CD14-positive monocyte (primary cell): ENCODE data around the gene RYR2. TPM values are rescaled to one million over a fixed set of nuclear protein-coding genes. Genes with fewer than 3 reads are reported as not detected.

Experiments
- DNase-seq, 3 donors: peaks; one replicate each; pipeline ENCODE4 v3.0.0-alpha.2; 2011 to 2022
- H2AFZ ChIP-seq: 2 replicates; pipeline ENCODE4 v1.6.0; 2012; ENCODE audit warnings: mild to moderate bottlenecking, low read depth, low read length, inconsistent platforms; ENCODE audit not compliant: insufficient read depth, poor library complexity, severe bottlenecking
- H3K27ac ChIP-seq, 2 donors: 1 replicate in 1 of 2; 2 replicates in 1 of 2; pipeline ENCODE4 v1.5.1; 2012 to 2013; ENCODE audit warnings: low read length in 2 of 2, control low read depth in 1 of 2, inconsistent platforms in 1 of 2, low read depth in 1 of 2, mild to moderate bottlenecking in 1 of 2
- H3K27me3 ChIP-seq, 2 donors: one replicate each; pipeline versions ENCODE4 v1.6.0 to v1.6.1; 2011 to 2013; ENCODE audit warnings: low read length in 2 of 2; ENCODE audit not compliant: control insufficient read depth in 2 of 2, insufficient read depth in 2 of 2
- H3K36me3 ChIP-seq, 2 donors: replicated peaks in 1 of 2; 1 replicate in 1 of 2; 2 replicates in 1 of 2; pipeline versions ENCODE4 v1.5.1 to v1.6.1; 2012 to 2013; ENCODE audit warnings: low read length in 2 of 2, control low read depth in 1 of 2, inconsistent platforms in 1 of 2, mild to moderate bottlenecking in 1 of 2; ENCODE audit not compliant: insufficient read depth in 2 of 2, control insufficient read depth in 1 of 2
- H3K4me1 ChIP-seq, 2 donors: 1 replicate in 1 of 2; 2 replicates in 1 of 2; pipeline versions ENCODE4 v1.5.1 to v1.6.1; 2012 to 2013; ENCODE audit warnings: low read length in 2 of 2, control low read depth in 1 of 2, inconsistent platforms in 1 of 2, mild to moderate bottlenecking in 1 of 2, moderate library complexity in 1 of 2; ENCODE audit not compliant: insufficient read depth in 2 of 2, control insufficient read depth in 1 of 2
- H3K4me2 ChIP-seq: replicated peaks from 2 replicates; pipeline ENCODE3; 2012; ENCODE audit warnings: low read length, moderate library complexity, mild to moderate bottlenecking; ENCODE audit not compliant: poor library complexity, severe bottlenecking; ENCODE audit errors: extremely low read depth
- H3K4me3 ChIP-seq, 3 experiments: fragments of 200-600 bp in 1 of 3; sonication (generic) in 1 of 3; replicated peaks in 1 of 3; 1 replicate in 2 of 3; 2 replicates in 1 of 3; pipeline ENCODE4 v1.5.1; 2011 to 2013; ENCODE audit warnings: low read length in 3 of 3, mild to moderate bottlenecking in 3 of 3, control low read depth in 2 of 3, low read depth in 2 of 3, inconsistent platforms in 1 of 3, moderate library complexity in 1 of 3
- H3K79me2 ChIP-seq: 2 replicates; pipeline ENCODE4 v1.6.0; 2012; ENCODE audit warnings: mild to moderate bottlenecking, control low read depth, inconsistent platforms, low read length, moderate library complexity; ENCODE audit not compliant: insufficient read depth
- H3K9ac ChIP-seq: 2 replicates; pipeline ENCODE4 v1.6.0; 2017; ENCODE audit warnings: low read length, mild to moderate bottlenecking; ENCODE audit not compliant: insufficient read depth, poor library complexity, severe bottlenecking
- H3K9me3 ChIP-seq, 2 donors: replicated peaks in 1 of 2; 1 replicate in 1 of 2; 2 replicates in 1 of 2; pipeline versions ENCODE4 v1.5.1 to v1.6.1; 2012 to 2013; ENCODE audit warnings: low read length in 2 of 2, control low read depth in 1 of 2; ENCODE audit not compliant: control insufficient read depth in 1 of 2, insufficient read depth in 1 of 2
- H4K20me1 ChIP-seq: 2 replicates; pipeline ENCODE4 v1.6.0; 2012; ENCODE audit warnings: mild to moderate bottlenecking, low read length, control low read depth, moderate library complexity; ENCODE audit not compliant: insufficient read depth
- H3K27ac Mint-ChIP-seq, 7 donors: one replicate each; pipeline ENCODE4 v1.8.0; 2020; ENCODE audit warnings: mild to moderate bottlenecking in 7 of 7, mixed read lengths in 7 of 7, moderate library complexity in 6 of 7, inconsistent platforms in 2 of 7
- H3K27me3 Mint-ChIP-seq, 3 donors: one replicate each; pipeline ENCODE4 v1.8.0; 2021 to 2022; ENCODE audit warnings: low read depth in 3 of 3, mild to moderate bottlenecking in 3 of 3, mixed read lengths in 3 of 3, moderate library complexity in 3 of 3, inconsistent platforms in 1 of 3
- H3K36me3 Mint-ChIP-seq, 2 donors: one replicate each; pipeline ENCODE4 v1.8.0; 2020; ENCODE audit warnings: mixed read lengths in 2 of 2, inconsistent platforms in 1 of 2, mild to moderate bottlenecking in 1 of 2
- H3K4me1 Mint-ChIP-seq: one replicate; pipeline ENCODE4 v1.8.0; 2020; ENCODE audit warnings: mild to moderate bottlenecking, mixed read lengths
- H3K4me3 Mint-ChIP-seq, 2 donors: one replicate each; pipeline ENCODE4 v1.8.0; 2020; ENCODE audit warnings: mild to moderate bottlenecking in 2 of 2, mixed read lengths in 2 of 2, moderate library complexity in 1 of 2
- H3K9me3 Mint-ChIP-seq, 7 donors: one replicate each; pipeline ENCODE4 v1.8.0; 2020 to 2022; ENCODE audit warnings: mixed read lengths in 7 of 7, mild to moderate bottlenecking in 6 of 7, moderate library complexity in 6 of 7, inconsistent platforms in 2 of 7
- WGBS: methylation state at CpG from one replicate; pipeline ENCODE4 v1.1.5; 2013; ENCODE audit warnings: missing lambda C conversion rate; ENCODE audit not compliant: insufficient coverage; 5-methylcytosine and 5-hydroxymethylcytosine counted together
- intact Hi-C, 2 donors: fragments of 100-400 bp; cut with micrococcal nuclease; formaldehyde crosslinking; loops; one replicate each; pipeline versions ENCODE4 v1.15.0 to v1.15.1; 2023
- polyA plus RNA-seq, 3 donors: library from polyadenylated mRNA; depleted of rRNA in 1 of 3; unstranded in 2 of 3; stranded (reverse) in 1 of 3; fragments of 300-500 nt in 2 of 3; fragments of >200 nt in 1 of 3; fragmentation: Illumina TruSeq in 2 of 3; gene quantifications; 1 replicate in 2 of 3; 2 replicates in 1 of 3; pipeline ENCODE4 v1.2.3, GENCODE V29; 2012 to 2021
- TF ChIP-seq, protein P1 (sequence below): fragments of 200-600 bp; IDR thresholded peaks from one replicate; pipeline ENCODE4 v1.8.0; 2022; ENCODE audit warnings: antibody characterized with exemption, mild to moderate bottlenecking

RYR2 gene
- polyA plus RNA-seq, 3 donors = not detected

DNA sequence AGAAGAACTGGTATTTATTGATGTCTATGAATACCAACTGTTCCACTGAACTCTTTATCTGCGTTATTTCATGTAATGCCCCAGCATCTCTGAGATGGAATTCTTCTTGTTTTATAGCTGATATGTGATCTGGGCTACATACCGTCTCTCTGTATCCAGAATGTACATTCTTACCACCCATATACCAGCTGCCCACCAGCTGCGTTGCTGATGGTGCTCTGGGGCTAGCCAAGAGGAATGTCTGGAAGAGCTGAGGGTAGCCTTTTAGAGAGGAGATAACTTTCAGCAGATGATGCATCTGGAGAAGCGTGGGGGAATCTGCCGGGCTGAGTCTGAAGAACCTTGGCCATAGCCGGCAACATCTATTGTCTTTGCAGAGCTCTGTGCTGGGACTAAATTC is 137.5 kb downstream of the RYR2 start:
- DNase-seq = no peak
- no peak overlapping the region for H3K27ac Mint-ChIP-seq

DNA sequence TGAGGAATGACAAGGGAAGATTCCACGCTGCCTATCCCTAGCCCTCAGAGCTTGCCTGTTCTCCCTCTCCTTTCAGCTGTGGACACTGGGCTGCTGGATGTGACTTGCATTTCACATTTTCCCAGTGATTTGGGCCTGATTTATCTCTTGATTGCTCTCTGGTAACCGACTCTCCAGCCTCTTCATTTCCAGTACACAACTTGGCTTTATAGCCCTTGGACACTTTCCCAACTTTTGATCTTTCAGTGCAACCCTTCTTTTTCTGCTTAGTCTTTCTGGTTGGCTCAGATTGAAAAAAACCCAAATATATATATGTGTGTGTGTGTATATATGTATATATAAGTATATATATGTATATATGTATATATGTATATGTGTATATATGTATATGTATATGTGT is 138.3 kb downstream of the RYR2 start:
- Histone ChIP-seq H3K9me3 (no peaks in the 10 kb centered on the region), H3K4me2 (no peak overlapping the region), H2AFZ (no peak overlapping the region), H3K79me2 (no peaks in the 10 kb centered on the region), H3K36me3 (no peaks in the 10 kb centered on the region), H4K20me1 (no peaks in the 10 kb centered on the region), H3K27me3 (no peaks in the 10 kb centered on the region), H3K27ac (no peak overlapping the region), H3K9ac (no peak overlapping the region), H3K4me1 (no peaks in the 10 kb centered on the region), H3K4me3 (no peak overlapping the region)
- H3K27ac Mint-ChIP-seq = no peak overlapping the region
- no peak for DNase-seq
- 88% methylated on average over 2 of the region's 2 CpGs for WGBS
- no peaks in the 10 kb centered on the region for H3K36me3 Mint-ChIP-seq
- intact Hi-C loops = no loop called here
- peaks cover 0 to 1% (median under 1%) of the 10 kb centered on the region in 3 donors for H3K27me3 Mint-ChIP-seq
- no peak overlapping the region for H3K4me3 Mint-ChIP-seq
- TF ChIP-seq, protein P1, sequence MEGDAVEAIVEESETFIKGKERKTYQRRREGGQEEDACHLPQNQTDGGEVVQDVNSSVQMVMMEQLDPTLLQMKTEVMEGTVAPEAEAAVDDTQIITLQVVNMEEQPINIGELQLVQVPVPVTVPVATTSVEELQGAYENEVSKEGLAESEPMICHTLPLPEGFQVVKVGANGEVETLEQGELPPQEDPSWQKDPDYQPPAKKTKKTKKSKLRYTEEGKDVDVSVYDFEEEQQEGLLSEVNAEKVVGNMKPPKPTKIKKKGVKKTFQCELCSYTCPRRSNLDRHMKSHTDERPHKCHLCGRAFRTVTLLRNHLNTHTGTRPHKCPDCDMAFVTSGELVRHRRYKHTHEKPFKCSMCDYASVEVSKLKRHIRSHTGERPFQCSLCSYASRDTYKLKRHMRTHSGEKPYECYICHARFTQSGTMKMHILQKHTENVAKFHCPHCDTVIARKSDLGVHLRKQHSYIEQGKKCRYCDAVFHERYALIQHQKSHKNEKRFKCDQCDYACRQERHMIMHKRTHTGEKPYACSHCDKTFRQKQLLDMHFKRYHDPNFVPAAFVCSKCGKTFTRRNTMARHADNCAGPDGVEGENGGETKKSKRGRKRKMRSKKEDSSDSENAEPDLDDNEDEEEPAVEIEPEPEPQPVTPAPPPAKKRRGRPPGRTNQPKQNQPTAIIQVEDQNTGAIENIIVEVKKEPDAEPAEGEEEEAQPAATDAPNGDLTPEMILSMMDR = no peak
- peaks cover 0 to 6% (median 0%) of the 10 kb centered on the region in 7 donors for H3K9me3 Mint-ChIP-seq
- no peaks in the 10 kb centered on the region for H3K4me1 Mint-ChIP-seq

More for the DNA sequence above, 137.5 kb downstream of the RYR2 start:
- Histone ChIP-seq H3K9me3 (no peaks in the 10 kb centered on the region), H3K27me3 (no peaks in the 10 kb centered on the region), H3K36me3 (no peaks in the 10 kb centered on the region), H3K4me3 (no peak overlapping the region), H3K9ac (no peak overlapping the region), H3K27ac (no peak overlapping the region), H3K79me2 (no peaks in the 10 kb centered on the region), H3K4me2 (no peak overlapping the region), H2AFZ (no peak overlapping the region), H3K4me1 (no peaks in the 10 kb centered on the region), H4K20me1 (no peaks in the 10 kb centered on the region)
- TF ChIP-seq, protein P1 = no peak
- no peaks in the 10 kb centered on the region for H3K4me1 Mint-ChIP-seq
- 91% methylated on average over 4 of the region's 6 CpGs for WGBS
- intact Hi-C loops = no loop called here
- no peaks in the 10 kb centered on the region for H3K36me3 Mint-ChIP-seq
- H3K27me3 Mint-ChIP-seq = peaks cover 0 to 1% (median 0%) of the 10 kb centered on the region in 3 donors
- no peak overlapping the region for H3K4me3 Mint-ChIP-seq
- peaks cover 0 to 6% (median 0%) of the 10 kb centered on the region in 7 donors for H3K9me3 Mint-ChIP-seq
